SH-SY5Y (cell line): ENCODE results near the gene MTUS2.

Experiments used
- GATA2 ChIP-seq: IDR thresholded peaks from 2 replicates; pipeline ENCODE4 v1.6.1; 2011; ENCODE audit warnings: mild to moderate bottlenecking, low read depth, low read length
- GATA3 ChIP-seq: IDR thresholded peaks from 2 replicates; pipeline ENCODE4 v1.6.1; 2011; ENCODE audit warnings: low read depth, mild to moderate bottlenecking, low read length, moderate library complexity

DNA sequence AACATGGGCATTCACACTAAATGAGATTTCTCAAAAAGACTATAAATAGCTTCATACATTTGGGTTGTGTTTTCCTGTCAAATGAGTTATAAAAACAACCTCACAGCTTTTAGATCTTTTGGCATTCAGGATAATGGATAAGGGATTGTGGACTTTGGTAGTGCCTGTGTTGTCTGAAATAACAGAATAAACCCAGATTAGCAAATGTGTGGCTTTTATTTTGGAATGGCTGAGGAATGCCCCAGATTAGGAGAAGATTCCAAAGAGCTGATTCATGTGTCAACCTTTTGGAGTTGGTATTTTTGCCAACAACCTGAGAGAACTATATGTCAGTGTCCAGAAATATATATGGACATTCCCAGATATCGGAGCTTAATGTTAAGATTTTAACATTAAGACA is 164.7 kb downstream of the MTUS2 start:
- no peak for TF ChIP-seq GATA2
- TF ChIP-seq GATA3 = no peak
